Measurements from ENCODE around the gene ZW10.

ZW10 gene

GRCh38 chr11:113697111-113697510, 76.4 kb downstream of the ZW10 start:
- DNase-seq (ENCODE audit: low read depth): no peak

GRCh38 chr11:113695207-113695606, 78.3 kb downstream of the ZW10 start:
- no peak for DNase-seq (ENCODE audit: low read depth)

GRCh38 chr11:113694390-113694789, 79.1 kb downstream of the ZW10 start:
- DNase-seq (ENCODE audit: low read depth): no peak

- DNase-seq (ENCODE audit: low read depth): no peak
These were observed 80.5 kb downstream of the ZW10 start for GRCh38 chr11:113693030-113693429.

GRCh38 chr11:113690619-113691569, 82.6 kb downstream of the ZW10 start:
- no peak for DNase-seq (ENCODE audit: low read depth)

GRCh38 chr11:113689768-113690618, 83.5 kb downstream of the ZW10 start:
- no peak for DNase-seq (ENCODE audit: low read depth)

GRCh38 chr11:113685654-113686359, 87.7 kb downstream of the ZW10 start:
- no peak for DNase-seq (ENCODE audit: low read depth)

GRCh38 chr11:113684496-113684895, 89.0 kb downstream of the ZW10 start:
- no peak for DNase-seq (ENCODE audit: low read depth)

- no peak for DNase-seq (ENCODE audit: low read depth)
These were observed 89.9 kb downstream of the ZW10 start for GRCh38 chr11:113683481-113684046.

All from activated gamma-delta T cell treated with anti-CD3 and anti-CD28 coated beads, Interleukin-2, amount 50 U/mL, for 16 hours (primary cell).